ENCODE data around the gene SBNO2.

DNA sequence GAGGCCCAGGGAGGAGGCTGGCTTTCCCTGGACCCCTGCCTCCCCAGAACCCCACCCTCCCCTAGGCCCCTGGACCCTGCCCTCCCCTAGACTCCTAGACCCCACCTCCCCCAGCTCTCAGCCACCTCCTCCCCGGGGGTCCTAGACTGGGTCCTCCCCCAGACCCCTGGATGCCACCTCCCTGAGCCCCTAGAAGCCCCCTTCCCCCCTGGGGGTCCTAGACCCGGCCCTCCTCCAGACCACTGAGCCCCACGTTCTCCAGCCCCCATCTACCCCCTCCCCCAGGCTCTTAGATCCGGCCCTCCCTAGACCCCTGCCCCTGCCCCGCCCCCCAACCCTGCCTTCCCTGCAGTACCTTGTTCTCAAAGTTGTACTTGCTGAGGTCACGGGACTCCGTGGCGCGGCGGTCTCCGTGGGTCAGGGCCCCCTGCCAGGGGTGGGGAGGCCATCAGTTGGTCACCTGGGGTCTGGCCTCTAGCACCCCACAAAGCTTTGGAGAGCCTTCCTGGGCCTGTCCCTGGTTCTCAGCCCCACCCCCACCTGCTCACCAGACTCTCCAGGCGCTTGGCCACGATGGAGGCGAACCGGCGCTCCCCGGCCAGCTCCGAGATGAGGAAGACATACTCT is 62.3 kb downstream of the SBNO2 start:
- TF ChIP-seq POLR2AphosphoS5 (IDR thresholded peaks at IDR 0.05; ENCODE audit: low read depth, low read length) (no peak), POLR2A (IDR thresholded peaks at IDR 0.05; ENCODE audit: low read depth, low read length) (no peak), TAF1 (IDR thresholded peaks at IDR 0.05; ENCODE audit: borderline replicate concordance, low read depth, low read length) (no peak)
